Measurements from ENCODE around the gene SLC39A11.
"Not testable (repeated sequence)": the region's sequence is repeated elsewhere in the genome, so short reads cannot be mapped to it uniquely, and the experiment has no call there.

Gene SLC39A11

GRCh38 chr17:72786209-72786608 lies 306.3 kb downstream of the SLC39A11 start:
- DNase-seq (ENCODE audit: low read depth in 2 of 2): no peak

DNA sequence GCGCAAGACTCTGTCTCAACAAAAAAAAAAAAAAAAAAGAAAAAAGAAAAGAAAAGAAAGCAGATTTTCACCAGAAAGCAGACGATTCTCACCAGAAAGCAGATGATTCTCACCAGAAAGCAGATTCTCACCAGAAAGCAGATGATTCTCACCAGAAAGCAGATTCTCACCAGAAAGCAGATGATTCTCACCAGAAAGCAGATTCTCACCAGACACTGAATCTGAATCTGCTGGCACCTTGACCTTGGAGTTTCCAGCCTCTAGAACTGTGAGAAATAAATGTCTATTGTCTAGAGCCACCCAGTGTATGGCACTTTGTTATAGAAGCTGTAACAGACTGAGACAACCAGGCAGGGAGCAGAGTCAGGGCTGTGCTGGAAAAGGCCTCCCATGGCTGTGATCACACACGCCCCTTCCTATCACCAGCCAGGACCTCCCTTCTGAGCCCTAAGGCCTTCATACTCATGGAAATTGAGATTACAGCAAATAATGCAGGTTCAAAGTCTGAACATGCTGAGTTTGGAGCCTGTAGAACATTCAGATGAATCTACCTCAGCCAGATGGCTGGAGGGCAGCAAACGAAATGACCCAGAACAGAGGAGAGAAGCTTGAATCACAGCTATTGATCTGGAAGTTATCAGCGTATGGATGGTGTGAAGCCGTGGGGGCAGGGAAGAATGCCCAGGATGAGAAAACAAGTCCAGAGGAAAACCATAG lies 309.3 kb downstream of the SLC39A11 start:
- no peak for DNase-seq (ENCODE audit: low read depth in 2 of 2)

- DNase-seq (ENCODE audit: low read depth in 2 of 2): not testable (repeated sequence)
Measured at GRCh38 chr17:72782437-72782836, 310.1 kb downstream of the SLC39A11 start.

DNA sequence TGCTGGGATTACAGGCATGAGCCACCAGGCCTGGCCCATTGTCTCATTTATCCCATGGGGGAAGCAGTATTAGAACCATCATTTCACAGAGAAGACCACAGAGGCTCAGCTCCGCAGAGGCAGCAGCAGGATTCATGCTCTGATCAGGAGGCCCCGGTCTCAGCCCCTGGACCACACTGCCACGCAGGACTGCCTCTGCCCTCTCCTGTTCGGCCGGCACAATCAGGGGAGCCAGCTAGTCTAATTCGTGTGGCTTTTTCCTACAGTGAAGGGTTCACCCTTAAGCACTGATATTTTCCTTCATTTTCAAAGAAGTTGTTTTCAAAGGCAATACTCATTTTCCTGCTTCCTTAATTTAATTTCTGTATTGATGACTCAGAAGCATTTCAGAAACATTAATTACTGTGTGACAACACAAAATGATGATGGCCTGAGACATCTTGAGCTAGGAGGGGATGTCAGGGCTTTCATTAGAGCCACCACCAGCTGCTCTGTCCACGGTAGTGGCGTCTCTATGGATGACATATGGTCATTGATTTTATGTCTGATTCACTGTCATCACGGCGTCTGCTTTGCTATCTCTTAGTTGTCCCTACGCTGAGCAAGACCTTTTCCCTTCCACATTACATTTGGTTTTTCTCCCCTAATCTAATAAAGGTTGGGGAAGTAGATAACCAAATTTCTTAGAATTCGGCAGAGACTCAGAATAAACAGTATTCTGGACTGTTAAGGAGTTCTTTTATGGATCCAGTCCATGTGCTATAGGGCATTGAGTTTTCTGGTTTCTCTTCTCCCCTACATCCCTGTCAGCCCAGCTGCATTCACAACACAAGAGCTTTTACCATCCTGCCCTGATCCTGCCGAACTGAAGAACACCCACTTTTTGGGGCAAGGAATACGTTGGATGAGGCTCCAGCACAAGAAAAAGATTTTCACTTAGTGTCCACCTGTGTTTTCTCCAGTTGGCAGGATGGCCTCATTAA lies 314.0 kb downstream of the SLC39A11 start:
- DNase-seq (ENCODE audit: low read depth in 2 of 2): no peak

GRCh38 chr17:72775919-72776318 lies 316.6 kb downstream of the SLC39A11 start:
- DNase-seq (ENCODE audit: low read depth in 2 of 2): no peak

- DNase-seq (ENCODE audit: low read depth in 2 of 2): no peak
Measured at GRCh38 chr17:72775237-72775636, 317.3 kb downstream of the SLC39A11 start.

GRCh38 chr17:72774236-72774635 lies 318.3 kb downstream of the SLC39A11 start:
- no peak for DNase-seq (ENCODE audit: low read depth in 2 of 2)

DNA sequence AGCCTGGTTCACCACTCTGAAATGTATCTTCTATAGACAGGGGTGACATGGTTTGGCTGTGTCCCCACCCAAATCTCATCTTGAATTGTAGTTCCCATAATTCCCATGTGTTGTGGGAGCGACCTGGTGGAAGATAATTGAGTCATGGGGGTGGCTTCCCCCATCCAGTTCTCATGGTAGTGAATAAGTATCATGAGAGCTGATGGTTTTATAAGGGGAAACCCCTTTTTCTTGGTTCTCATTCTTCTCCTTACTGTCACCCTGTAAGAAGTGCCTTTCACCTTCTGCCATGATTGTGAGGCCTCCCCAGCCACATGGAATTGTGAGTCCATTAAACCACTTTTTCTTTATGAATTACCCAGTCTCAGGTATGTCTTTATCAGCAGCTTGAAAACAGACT lies 319.3 kb downstream of the SLC39A11 start:
- DNase-seq (ENCODE audit: low read depth in 2 of 2): not testable (repeated sequence)

GRCh38 chr17:72772331-72772821 lies 320.1 kb downstream of the SLC39A11 start:
- DNase-seq (ENCODE audit: low read depth in 2 of 2): no peak

DNA sequence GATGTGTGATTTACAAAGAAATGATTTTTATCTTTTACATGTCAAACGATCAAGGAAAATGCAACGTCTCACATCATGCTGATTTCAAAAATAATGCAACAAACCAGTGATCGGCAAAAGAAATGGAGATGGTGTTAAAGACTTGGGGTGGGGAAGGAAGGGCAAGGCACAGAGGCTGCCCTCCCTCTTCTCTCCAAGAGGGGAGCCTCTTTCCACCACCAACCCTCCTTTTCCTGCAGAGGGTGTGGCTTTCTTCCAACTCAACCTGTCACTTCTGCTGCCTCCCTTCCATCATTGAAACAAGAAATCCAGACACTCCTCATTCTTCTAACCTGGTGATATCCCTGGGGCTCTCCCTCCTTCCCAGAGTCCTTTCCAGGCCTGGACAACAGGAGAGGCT lies 320.8 kb downstream of the SLC39A11 start:
- no peak for DNase-seq (ENCODE audit: low read depth in 2 of 2)

- DNase-seq (ENCODE audit: low read depth in 2 of 2): no peak
Measured at GRCh38 chr17:72766761-72767356, 325.6 kb downstream of the SLC39A11 start.

DNA sequence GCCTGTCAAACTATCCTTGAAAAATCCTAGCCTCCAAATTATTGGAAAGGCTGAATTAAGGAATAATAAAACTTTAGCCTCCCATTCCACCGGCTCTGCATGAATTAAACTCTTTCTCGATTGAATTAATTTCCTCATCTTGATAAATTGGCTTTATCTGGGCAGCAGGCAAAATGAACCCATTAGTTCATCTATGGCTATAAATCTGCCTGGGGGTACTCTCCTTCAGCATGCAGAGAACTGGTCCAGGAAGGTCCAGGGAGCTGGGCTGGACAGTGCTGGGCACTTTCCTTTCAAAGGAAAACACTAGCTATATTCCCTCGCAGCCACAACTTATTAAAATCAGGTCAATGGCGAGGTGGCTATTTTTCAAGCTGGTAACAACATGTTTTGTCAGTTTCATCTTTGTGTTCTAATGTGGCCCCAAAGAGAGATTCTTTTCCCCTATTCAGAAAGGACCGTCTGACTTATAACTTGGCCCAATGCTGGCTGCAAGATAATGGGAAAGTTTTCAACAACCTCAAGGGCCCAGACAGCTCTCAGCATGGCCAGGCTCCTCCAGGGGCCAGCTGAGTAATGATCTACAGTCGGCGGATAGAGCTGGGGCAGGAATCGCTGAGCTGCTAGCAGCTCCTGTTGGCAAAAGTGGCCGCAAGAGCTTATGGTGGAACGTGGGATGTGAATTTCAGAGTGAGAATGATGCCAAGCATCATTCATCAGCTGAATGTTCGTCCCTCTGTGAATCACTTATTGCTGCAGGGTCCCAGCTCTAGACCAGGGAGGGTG lies 326.9 kb downstream of the SLC39A11 start:
- DNase-seq (ENCODE audit: low read depth in 2 of 2): no peak

GRCh38 chr17:72764632-72765041 lies 327.9 kb downstream of the SLC39A11 start:
- no peak for DNase-seq (ENCODE audit: low read depth in 2 of 2)

- DNase-seq (ENCODE audit: low read depth in 2 of 2): no peak
Measured at GRCh38 chr17:72763981-72764380, 328.5 kb downstream of the SLC39A11 start.

DNA sequence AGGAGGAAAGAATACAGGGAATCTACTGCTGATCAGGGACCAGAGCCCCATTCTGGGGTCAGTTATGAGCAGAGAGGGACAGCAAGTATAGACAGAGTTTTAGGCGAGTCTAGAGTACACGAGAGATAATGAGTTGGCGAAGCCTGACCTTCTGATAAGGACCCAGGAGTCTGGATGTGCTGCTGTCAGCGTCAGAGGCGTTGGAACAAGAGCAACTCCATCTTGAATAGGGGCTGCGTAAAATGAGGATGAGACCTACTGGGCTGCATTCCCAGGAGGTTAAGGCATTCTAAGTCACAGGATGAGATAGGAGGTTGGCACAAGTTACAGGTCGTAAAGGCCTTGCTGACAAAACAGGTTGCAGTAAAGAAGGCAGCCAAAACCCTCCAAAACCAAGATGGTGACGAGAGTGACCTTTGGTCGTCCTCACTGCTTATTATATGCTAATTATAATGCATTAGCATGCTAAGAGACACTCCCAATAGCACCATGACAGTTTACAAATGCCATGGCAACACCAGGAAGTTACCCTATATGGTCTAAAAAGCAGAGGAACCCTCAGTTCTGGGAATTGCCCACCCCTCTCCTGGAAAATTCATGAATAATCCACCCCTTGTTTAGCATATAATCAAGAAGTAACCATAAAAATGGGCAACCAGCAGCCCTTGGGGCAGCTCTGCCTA lies 330.5 kb downstream of the SLC39A11 start:
- not testable (repeated sequence) for DNase-seq (ENCODE audit: low read depth in 2 of 2)

DNA sequence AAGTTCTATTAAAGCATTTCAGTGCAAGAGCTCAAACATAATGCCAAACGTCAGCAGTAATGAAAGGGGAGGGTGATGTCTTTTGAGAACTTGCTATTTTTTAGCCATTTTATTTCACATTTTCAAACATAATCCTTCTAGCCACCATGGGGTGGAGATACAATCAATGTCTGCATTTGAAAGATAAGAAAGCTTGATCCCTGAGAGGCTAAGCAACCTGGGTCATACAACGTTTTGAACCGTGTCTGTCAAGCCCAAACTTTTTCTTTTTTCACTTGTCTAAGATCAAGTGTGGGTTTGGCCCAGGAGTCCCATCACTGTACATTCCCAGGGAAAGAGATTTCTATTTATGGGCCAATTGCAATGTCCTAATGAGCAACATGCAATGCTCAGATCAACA lies 331.1 kb downstream of the SLC39A11 start:
- no peak for DNase-seq (ENCODE audit: low read depth in 2 of 2)

DNA sequence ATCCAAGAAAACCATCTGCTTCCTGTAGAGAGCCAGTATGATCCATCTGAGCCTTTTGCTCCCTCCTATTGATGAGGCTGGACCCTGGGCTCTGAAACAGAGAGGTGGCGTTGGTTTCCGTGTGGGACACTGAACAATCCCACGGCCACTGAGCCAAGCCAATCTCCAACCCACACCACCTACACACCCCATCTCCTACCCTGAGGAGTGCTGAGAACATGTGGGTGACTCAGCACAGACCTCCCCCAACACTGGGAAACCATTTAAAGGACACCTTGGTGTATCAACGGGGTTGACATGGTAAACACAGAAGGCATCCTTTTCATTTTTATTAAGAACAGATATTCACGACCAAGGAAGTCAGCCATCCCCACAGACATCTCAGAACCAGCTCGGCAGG lies 332.1 kb downstream of the SLC39A11 start:
- no peak for DNase-seq (ENCODE audit: low read depth in 2 of 2)

DNA sequence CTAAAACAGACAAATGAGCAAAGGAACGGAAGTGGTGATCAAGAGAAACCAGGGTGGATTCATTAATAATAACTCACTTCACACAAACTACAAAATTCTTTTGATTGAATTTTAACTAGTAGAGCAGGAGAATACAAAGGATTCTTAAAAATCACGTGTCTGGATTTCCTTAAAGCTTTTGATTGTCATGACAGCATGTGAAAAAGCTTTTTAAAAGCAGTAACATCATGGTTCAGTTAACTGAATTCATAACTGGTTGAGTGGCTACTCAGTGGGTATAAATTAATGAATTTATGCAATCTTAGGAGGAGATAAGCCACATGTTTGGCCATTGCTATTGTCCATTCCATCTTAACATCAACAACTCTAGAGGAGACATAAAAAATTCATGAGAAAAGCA lies 333.2 kb downstream of the SLC39A11 start:
- DNase-seq (ENCODE audit: low read depth in 2 of 2): no peak

DNA sequence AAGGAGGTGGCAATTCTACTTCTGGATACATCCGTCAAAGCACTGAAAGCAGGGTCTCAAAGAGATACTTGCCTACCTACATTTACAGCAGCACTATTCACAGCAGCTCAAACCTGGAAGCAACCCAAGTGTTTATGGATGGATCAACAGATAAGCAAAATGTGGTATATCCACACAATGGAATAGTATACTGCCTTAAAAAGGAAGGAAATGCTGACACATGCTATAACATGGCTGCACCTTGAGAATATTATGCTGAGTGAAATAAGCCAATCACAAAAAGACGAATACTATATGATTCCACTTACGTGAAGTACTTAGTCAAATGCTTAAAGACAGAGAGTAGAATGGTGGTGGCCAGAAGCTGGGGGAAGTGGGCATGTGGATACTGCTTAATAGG lies 336.2 kb downstream of the SLC39A11 start:
- no peak for DNase-seq (ENCODE audit: low read depth in 2 of 2)

DNA sequence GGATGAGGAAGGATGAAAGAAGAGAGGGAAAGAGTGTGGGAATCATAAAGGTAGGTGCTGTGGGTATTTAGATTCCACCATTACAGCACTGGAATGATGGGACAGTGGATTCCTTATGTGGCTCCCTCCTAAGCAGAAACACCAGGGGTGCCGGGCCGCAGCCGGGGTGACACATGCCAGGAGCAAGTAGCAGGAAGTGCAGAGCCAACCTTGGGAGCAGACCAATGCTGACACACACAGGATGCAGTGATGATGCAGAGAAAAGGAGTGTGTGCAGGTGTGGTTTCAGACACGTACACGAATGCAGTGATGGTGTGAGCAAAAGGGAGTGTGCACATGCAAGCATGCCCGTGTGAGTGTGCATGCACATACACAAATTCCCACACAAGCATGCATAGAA lies 338.0 kb downstream of the SLC39A11 start:
- DNase-seq (ENCODE audit: low read depth in 2 of 2): no peak

DNA sequence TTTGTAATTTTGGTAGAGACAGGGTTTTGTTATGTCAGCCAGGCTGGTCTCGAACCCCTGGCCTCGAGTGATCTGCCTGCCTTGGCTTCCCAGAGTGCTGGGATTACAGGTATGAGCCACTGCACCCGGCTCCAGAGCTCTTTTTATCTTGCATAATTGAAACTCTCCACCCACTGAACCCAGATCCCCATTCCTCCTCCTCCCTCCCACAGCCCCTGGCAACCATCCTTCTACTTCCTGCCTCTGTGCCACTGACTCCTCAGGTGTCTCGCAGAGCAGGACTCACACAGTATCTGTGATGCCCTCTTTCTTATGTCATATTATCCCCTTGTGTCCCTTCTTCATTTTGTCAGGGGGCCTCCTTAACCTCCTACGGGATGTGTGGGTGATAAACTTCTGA lies 340.7 kb downstream of the SLC39A11 start:
- no peak for DNase-seq (ENCODE audit: low read depth in 2 of 2)
